GM13977 (cell line): ENCODE results near the gene PLA2G4E.

Experiments used
- DNase-seq: peaks from one replicate; pipeline ENCODE4 v3.0.0; 2012; ENCODE audit warnings: low spot score
- CTCF ChIP-seq: IDR thresholded peaks from 2 replicates; pipeline ENCODE4 v1.5.1; 2012; ENCODE audit warnings: mild to moderate bottlenecking, control low read depth; ENCODE audit not compliant: insufficient read depth; ENCODE audit errors: extremely low read depth, missing control alignments
- in situ Hi-C: fragments of 300-500 bp; cut with MboI; formaldehyde crosslinking; loops from one replicate; pipeline ENCODE4 v1.12.0; 2022; ENCODE audit warnings: low sequenced_read_pairs, low pct_unique_long_range_greater_than_20kb, mixed read lengths, inconsistent platforms; ENCODE audit not compliant: unreplicated experiment

Gene PLA2G4E

GRCh38 chr15:41980654-41981323, 40.1 kb downstream of the PLA2G4E start:
- no peak for TF ChIP-seq CTCF
- DNase-seq, result no peak
- in situ Hi-C loops, result no loop called here

- DNase-seq, result no peak
- in situ Hi-C loops, result no loop called here
- TF ChIP-seq CTCF, result no peak
Measured at GRCh38 chr15:41979493-41980266, 41.2 kb downstream of the PLA2G4E start.

GRCh38 chr15:41978534-41978933, 42.3 kb downstream of the PLA2G4E start:
- no peak for TF ChIP-seq CTCF
- in situ Hi-C loops, result no loop called here
- DNase-seq, result no peak

- no peak for DNase-seq
- in situ Hi-C loops, result no loop called here
Measured at GRCh38 chr15:41977757-41978383, 43.0 kb downstream of the PLA2G4E start.

GRCh38 chr15:41975669-41976068, 45.2 kb downstream of the PLA2G4E start:
- DNase-seq, result no peak
- TF ChIP-seq CTCF, result no peak
- in situ Hi-C loops, result no loop called here

More at GRCh38 chr15:41977757-41978383, 43.0 kb downstream of the PLA2G4E start:
- TF ChIP-seq CTCF, result no peak

- TF ChIP-seq CTCF, result no peak
- in situ Hi-C loops, result no loop called here
- DNase-seq, result no peak
Measured at GRCh38 chr15:41974041-41974440, 46.8 kb downstream of the PLA2G4E start.
